Stimulated activated CD8-positive, alpha-beta memory T cell treated with anti-CD3 and anti-CD28 coated beads, Interleukin-4, amount 100 ng/mL, for 48 hours (primary cell): ENCODE results near the gene DNAH1.
"Not testable (repeated sequence)": the region's sequence is repeated elsewhere in the genome, so short reads cannot be mapped to it uniquely, and the experiment has no call there.

Experiments used
- DNase-seq: peaks from one replicate; pipeline ENCODE4 v3.0.0-alpha.2; 2020

The DNAH1 gene

GRCh38 chr3:52315977-52316764 is at the start of gene DNAH1:
DNAH1 (plus strand) TSS chr3:52316319; CDS start chr3:52322443, 6,124 bp downstream.
- DNase-seq, result no peak

- peak; percentile 69 for DNase-seq
Measured at GRCh38 chr3:52268036-52268435, 48.1 kb upstream of the DNAH1 start.

- DNase-seq, result no peak
Measured at GRCh38 chr3:52269776-52270175, 46.3 kb upstream of the DNAH1 start.

GRCh38 chr3:52270252-52270754 is 45.8 kb upstream of the DNAH1 start:
- no peak for DNase-seq

GRCh38 chr3:52272172-52272571 is 43.9 kb upstream of the DNAH1 start:
- DNase-seq, result not testable (repeated sequence)

- no peak for DNase-seq
Measured at GRCh38 chr3:52272831-52273230, 43.3 kb upstream of the DNAH1 start.

- DNase-seq, result not testable (repeated sequence)
Measured at GRCh38 chr3:52274781-52275180, 41.3 kb upstream of the DNAH1 start.

- peak; percentile 89 for DNase-seq
Measured at GRCh38 chr3:52277071-52277964, 38.8 kb upstream of the DNAH1 start.

- peak; percentile 77 for DNase-seq
Measured at GRCh38 chr3:52277972-52278509, 38.1 kb upstream of the DNAH1 start.

GRCh38 chr3:52278510-52279069 is 37.5 kb upstream of the DNAH1 start, which contains the start of gene WDR82:
WDR82 (minus strand) TSS chr3:52278649; CDS start chr3:52278361, 288 bp downstream.
- DNase-seq, result peak; percentile 99

GRCh38 chr3:52279596-52279995 is 36.5 kb upstream of the DNAH1 start:
- no peak for DNase-seq

GRCh38 chr3:52280050-52280461 is 36.1 kb upstream of the DNAH1 start:
- DNase-seq, result no peak

GRCh38 chr3:52281981-52282801 is 33.9 kb upstream of the DNAH1 start:
- no peak for DNase-seq

- no peak for DNase-seq
Measured at GRCh38 chr3:52283306-52283705, 32.8 kb upstream of the DNAH1 start.

GRCh38 chr3:52284051-52284450 is 32.1 kb upstream of the DNAH1 start:
- not testable (repeated sequence) for DNase-seq

- no peak for DNase-seq
Measured at GRCh38 chr3:52286777-52287110, 29.4 kb upstream of the DNAH1 start.

- DNase-seq, result no peak
Measured at GRCh38 chr3:52288674-52289073, 27.4 kb upstream of the DNAH1 start.

- DNase-seq, result no peak
Measured at GRCh38 chr3:52289338-52289746, 26.8 kb upstream of the DNAH1 start.

GRCh38 chr3:52289747-52290595 is 26.1 kb upstream of the DNAH1 start:
- no peak for DNase-seq

GRCh38 chr3:52290596-52291507 is 25.3 kb upstream of the DNAH1 start:
- no peak for DNase-seq
